Breast epithelium (tissue), 4 donors: ENCODE data around the gene INSL3. TPM values are rescaled to one million over a fixed set of nuclear protein-coding genes. Genes with fewer than 3 reads are reported as not detected.
"Not testable (repeated sequence)": the region's sequence is repeated elsewhere in the genome, so short reads cannot be mapped to it uniquely, and the experiment has no call there.

Source experiments
- DNase-seq, 2 donors: peaks; one replicate each; pipeline ENCODE4 v3.0.0-alpha.2; 2019; ENCODE audit warnings: low spot score in 2 of 2
- H3K27ac ChIP-seq, 2 donors: fragments of 200-600 bp; sonication (generic) in 1 of 2; one replicate each; pipeline ENCODE4 v1.5.1; 2016 to 2019; ENCODE audit warnings: mild to moderate bottlenecking in 1 of 2
- H3K27me3 ChIP-seq, 2 donors: fragments of 200-600 bp; sonication (generic) in 1 of 2; one replicate each; pipeline versions ENCODE4 v1.5.1 to v1.6.0; 2017 to 2019; ENCODE audit warnings: control low read depth in 1 of 2, mild to moderate bottlenecking in 1 of 2
- H3K36me3 ChIP-seq: fragments of 200-600 bp; one replicate; pipeline ENCODE4 v1.5.1; 2019
- H3K4me1 ChIP-seq, 2 donors: fragments of 200-600 bp; sonication (generic); one replicate each; pipeline ENCODE4 v1.5.1; 2016 to 2019; ENCODE audit warnings: control low read depth in 1 of 2
- H3K4me3 ChIP-seq, 3 donors: fragments of 200-600 bp; sonication (generic); 1 replicate in 2 of 3; 2 replicates in 1 of 3; pipeline ENCODE4 v1.5.1; 2016 to 2019; ENCODE audit warnings: mild to moderate bottlenecking in 3 of 3, moderate library complexity in 2 of 3
- H3K9me3 ChIP-seq, 2 donors: fragments of 200-600 bp; sonication (generic) in 1 of 2; one replicate each; pipeline ENCODE4 v1.5.1; 2016 to 2019; ENCODE audit warnings: control low read depth in 1 of 2
- POLR2A ChIP-seq: fragments of 450-650 bp; IDR thresholded peaks from one replicate; pipeline ENCODE4 v1.6.1; 2016; ENCODE audit warnings: antibody characterized with exemption, mild to moderate bottlenecking, moderate library complexity
- POLR2AphosphoS5 ChIP-seq, 3 donors: sonication (generic); formaldehyde crosslinking; IDR thresholded peaks; one replicate each; pipeline ENCODE4 v1.6.1; 2017; ENCODE audit warnings: antibody characterized with exemption in 3 of 3
- intact Hi-C: fragments of 100-400 bp; cut with DNase I; formaldehyde crosslinking; loops from one replicate; pipeline ENCODE4 v1.15.1; 2023; ENCODE audit warnings: low total_unique reads
- total RNA-seq, 3 donors: library from RNA; depleted of rRNA; stranded (reverse); fragments of >200 nt; gene quantifications; one replicate each; pipeline ENCODE4 v1.1.0, GENCODE V29; 2016
- TF ChIP-seq, protein P1 (sequence below), 3 donors: fragments of 450-650 bp; IDR thresholded peaks; one replicate each; pipeline ENCODE4 v1.5.1; 2016 to 2017; ENCODE audit warnings: antibody characterized with exemption in 3 of 3, mild to moderate bottlenecking in 3 of 3, moderate library complexity in 3 of 3

INSL3 gene
- total RNA-seq, 3 donors from 2014 or later = 0.66 TPM; not detected in 2

DNA sequence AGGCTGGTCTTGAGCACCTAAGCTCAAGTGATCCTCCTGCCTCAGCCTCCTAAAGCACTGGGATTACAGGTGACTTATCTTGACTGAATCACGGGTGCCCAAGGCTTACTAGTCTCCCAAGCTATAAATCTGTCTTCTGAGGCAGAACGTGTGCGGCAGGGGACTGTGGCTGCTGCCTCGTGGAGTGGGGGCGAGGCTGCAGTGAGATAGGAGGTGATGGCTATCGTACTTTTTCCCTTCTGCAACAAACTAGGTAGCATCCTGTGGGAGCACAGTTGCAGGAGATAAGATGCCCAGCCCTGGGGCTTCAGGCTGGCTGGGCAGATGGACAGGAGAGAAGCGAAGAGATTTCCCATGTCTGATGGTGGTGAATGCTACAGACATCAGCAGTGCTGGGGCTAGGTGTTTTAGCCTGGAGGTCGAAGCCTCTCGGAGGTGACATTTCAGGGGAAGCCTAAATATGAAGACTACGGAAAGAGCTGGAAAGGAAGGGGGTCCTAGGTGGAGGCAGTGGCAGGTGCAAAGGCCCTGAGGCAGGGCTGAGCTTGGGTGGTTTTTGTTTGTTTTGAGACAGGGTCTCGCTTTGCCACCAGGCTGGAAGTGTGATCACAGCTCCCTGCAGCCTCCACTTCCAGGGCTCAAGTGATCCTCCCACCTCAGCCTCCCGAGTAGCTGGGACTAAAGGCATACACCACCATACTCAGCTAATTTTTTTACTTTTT, 19.0 kb downstream of the INSL3 start:
- intact Hi-C loops = no loop called here
- DNase-seq = no peak
- H3K27me3 ChIP-seq = no peaks in the 10 kb centered on the region

GRCh38 chr19:17798599-17798998, 22.7 kb downstream of the INSL3 start:
- not testable (repeated sequence) for H3K36me3 ChIP-seq, H3K27ac ChIP-seq, DNase-seq, H3K4me3 ChIP-seq, H3K4me1 ChIP-seq, H3K9me3 ChIP-seq
- intact Hi-C loops = loop anchor here (5.0 kb wide), 1 partner anchor 771 kb away; the partner anchor contains the start of gene CPAMD8
- peaks cover 0 to 20% of the 10 kb centered on the region in 2 donors for H3K27me3 ChIP-seq

More for the DNA sequence above, 19.0 kb downstream of the INSL3 start:
- Histone ChIP-seq H3K36me3 (no peaks in the 10 kb centered on the region), H3K4me3 (no peak overlapping the region), H3K27ac (peak overlapping the region in 1 of 2 donors; percentile 21), H3K4me1 (no peaks in the 10 kb centered on the region), H3K9me3 (no peaks in the 10 kb centered on the region)
- no peak for TF ChIP-seq POLR2A
- TF ChIP-seq, protein P1, sequence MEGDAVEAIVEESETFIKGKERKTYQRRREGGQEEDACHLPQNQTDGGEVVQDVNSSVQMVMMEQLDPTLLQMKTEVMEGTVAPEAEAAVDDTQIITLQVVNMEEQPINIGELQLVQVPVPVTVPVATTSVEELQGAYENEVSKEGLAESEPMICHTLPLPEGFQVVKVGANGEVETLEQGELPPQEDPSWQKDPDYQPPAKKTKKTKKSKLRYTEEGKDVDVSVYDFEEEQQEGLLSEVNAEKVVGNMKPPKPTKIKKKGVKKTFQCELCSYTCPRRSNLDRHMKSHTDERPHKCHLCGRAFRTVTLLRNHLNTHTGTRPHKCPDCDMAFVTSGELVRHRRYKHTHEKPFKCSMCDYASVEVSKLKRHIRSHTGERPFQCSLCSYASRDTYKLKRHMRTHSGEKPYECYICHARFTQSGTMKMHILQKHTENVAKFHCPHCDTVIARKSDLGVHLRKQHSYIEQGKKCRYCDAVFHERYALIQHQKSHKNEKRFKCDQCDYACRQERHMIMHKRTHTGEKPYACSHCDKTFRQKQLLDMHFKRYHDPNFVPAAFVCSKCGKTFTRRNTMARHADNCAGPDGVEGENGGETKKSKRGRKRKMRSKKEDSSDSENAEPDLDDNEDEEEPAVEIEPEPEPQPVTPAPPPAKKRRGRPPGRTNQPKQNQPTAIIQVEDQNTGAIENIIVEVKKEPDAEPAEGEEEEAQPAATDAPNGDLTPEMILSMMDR (IDR thresholded peaks at IDR 0.05) = no peak

GRCh38 chr19:17797424-17798201, 23.7 kb downstream of the INSL3 start:
- Histone ChIP-seq H3K27me3 (peaks cover 0 to 20% of the 10 kb centered on the region in 2 donors), H3K4me1 (no peaks in the 10 kb centered on the region), H3K4me3 (no peak overlapping the region), H3K9me3 (no peaks in the 10 kb centered on the region), H3K36me3 (no peaks in the 10 kb centered on the region), H3K27ac (peak overlapping the region; percentile 43 to 61)
- intact Hi-C loops = loop anchor here (5.0 kb wide), 1 partner anchor 770 kb away; the partner anchor contains the start of gene CPAMD8
- no peak for DNase-seq
- TF ChIP-seq POLR2A = no peak
- TF ChIP-seq, protein P1 (IDR thresholded peaks at IDR 0.05) = no peak
- no peak for TF ChIP-seq POLR2AphosphoS5 (IDR thresholded peaks at IDR 0.05)

GRCh38 chr19:17796838-17797423, 24.4 kb downstream of the INSL3 start:
- Histone ChIP-seq H3K9me3 (no peaks in the 10 kb centered on the region), H3K36me3 (no peaks in the 10 kb centered on the region), H3K4me1 (no peaks in the 10 kb centered on the region), H3K4me3 (no peak overlapping the region), H3K27me3 (peaks cover 0 to 20% of the 10 kb centered on the region in 2 donors), H3K27ac (peak overlapping the region; percentile 22 to 61)
- intact Hi-C loops = loop anchor here (5.0 kb wide), 1 partner anchor 770 kb away; the partner anchor contains the start of gene CPAMD8
- no peak for DNase-seq
- TF ChIP-seq POLR2A (no peak), POLR2AphosphoS5 (IDR thresholded peaks at IDR 0.05) (no peak)
- TF ChIP-seq, protein P1 (IDR thresholded peaks at IDR 0.05) = no peak

GRCh38 chr19:17796013-17796837, 25.1 kb downstream of the INSL3 start:
- intact Hi-C loops = loop anchor here (5.0 kb wide), 1 partner anchor 769 kb away; the partner anchor contains the start of gene CPAMD8
- TF ChIP-seq POLR2A (no peak), POLR2AphosphoS5 (IDR thresholded peaks at IDR 0.05) (no peak)
- TF ChIP-seq, protein P1 (IDR thresholded peaks at IDR 0.05) = no peak
- peak overlapping the region in 1 of 3 donors; percentile 44 for H3K4me3 ChIP-seq
- H3K9me3 ChIP-seq = no peaks in the 10 kb centered on the region
- peak overlapping the region; percentile 22 to 55 for H3K27ac ChIP-seq
- DNase-seq = no peak
- H3K27me3 ChIP-seq = peaks cover 0 to 20% of the 10 kb centered on the region in 2 donors
- H3K4me1 ChIP-seq = no peaks in the 10 kb centered on the region
- no peaks in the 10 kb centered on the region for H3K36me3 ChIP-seq
